Kidney epithelial cell (primary cell): ENCODE measurements around the gene NAPSA. TPM values are rescaled to one million over a fixed set of nuclear protein-coding genes. Genes with fewer than 3 reads are reported as not detected.

Source experiments
- DNase-seq: peaks from one replicate; pipeline ENCODE4 v3.0.0-alpha.2; 2010; ENCODE audit warnings: low read depth
- H3K27me3 ChIP-seq: 2 replicates; pipeline ENCODE4 v1.6.0; 2011; ENCODE audit warnings: low read length; ENCODE audit not compliant: control insufficient read depth, insufficient read depth
- H3K36me3 ChIP-seq: 2 replicates; pipeline ENCODE4 v1.5.1; 2011; ENCODE audit warnings: low read length; ENCODE audit not compliant: control insufficient read depth, insufficient read depth
- H3K4me3 ChIP-seq: 2 replicates; pipeline ENCODE4 v1.5.1; 2011; ENCODE audit warnings: low read depth, mild to moderate bottlenecking, control low read depth, low read length
- total RNA-seq: library from RNA; depleted of rRNA; stranded (reverse); fragments of >200 nt; gene quantifications from 2 replicates; pipeline ENCODE4 v1.2.3, GENCODE V29; 2015
- TF ChIP-seq, protein P1 (sequence below): IDR thresholded peaks from 2 replicates; pipeline ENCODE4 v1.5.1; 2011; ENCODE audit warnings: mild to moderate bottlenecking, moderate library complexity, low read length, control low read depth, inconsistent platforms; ENCODE audit not compliant: insufficient read depth, poor library complexity, severe bottlenecking

NAPSA gene
- total RNA-seq, 1 donor from 2014 or later = 1.8 TPM

DNA sequence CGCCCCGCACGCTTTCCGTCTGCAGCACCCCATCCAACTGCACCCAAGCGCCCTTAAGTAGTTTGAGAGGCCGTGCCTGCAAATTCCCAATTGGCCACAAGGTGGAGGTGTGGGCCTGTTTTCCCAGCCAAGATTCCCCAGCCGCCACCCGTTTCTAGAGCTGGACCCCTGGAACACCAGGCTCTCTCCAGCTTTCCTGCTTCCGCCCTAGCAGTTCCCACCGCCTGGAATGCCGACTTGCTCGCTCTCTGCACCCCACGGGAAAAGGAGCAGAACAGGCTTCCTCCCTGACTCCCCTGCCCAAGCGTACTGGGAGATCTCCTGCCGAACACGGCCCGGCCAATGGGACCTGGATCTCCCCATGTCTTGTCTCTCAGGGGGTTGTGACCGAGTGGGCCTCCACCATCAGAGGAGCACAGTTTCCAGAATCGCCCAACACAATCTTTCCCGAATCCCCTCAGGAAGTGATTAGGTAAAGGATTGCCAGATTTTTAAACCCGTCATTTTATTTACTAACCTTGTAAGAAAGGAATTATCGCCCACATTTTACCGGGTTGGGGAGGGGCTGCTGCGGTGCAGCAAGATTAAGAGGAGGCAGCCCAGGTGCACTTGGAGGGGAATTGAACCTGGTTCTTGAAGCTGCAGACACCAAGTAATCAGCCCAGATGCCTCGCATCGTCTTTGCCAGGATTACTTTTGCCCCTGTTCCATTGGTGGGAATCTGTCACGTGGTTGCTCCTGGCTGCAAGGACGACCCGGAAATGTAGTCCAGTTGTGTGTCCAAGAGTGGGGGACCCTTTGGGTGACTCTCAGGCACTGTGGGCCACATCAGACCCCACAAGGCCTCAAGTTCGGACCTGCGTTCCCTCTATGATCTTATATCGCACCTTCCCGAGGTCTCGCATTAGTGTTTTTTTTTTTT, 3.5 kb upstream of the NAPSA start:
- Histone ChIP-seq H3K4me3 (peak overlapping the region; percentile 64), H3K27me3 (no peaks in the 10 kb centered on the region), H3K36me3 (no peaks in the 10 kb centered on the region)
- TF ChIP-seq, protein P1, sequence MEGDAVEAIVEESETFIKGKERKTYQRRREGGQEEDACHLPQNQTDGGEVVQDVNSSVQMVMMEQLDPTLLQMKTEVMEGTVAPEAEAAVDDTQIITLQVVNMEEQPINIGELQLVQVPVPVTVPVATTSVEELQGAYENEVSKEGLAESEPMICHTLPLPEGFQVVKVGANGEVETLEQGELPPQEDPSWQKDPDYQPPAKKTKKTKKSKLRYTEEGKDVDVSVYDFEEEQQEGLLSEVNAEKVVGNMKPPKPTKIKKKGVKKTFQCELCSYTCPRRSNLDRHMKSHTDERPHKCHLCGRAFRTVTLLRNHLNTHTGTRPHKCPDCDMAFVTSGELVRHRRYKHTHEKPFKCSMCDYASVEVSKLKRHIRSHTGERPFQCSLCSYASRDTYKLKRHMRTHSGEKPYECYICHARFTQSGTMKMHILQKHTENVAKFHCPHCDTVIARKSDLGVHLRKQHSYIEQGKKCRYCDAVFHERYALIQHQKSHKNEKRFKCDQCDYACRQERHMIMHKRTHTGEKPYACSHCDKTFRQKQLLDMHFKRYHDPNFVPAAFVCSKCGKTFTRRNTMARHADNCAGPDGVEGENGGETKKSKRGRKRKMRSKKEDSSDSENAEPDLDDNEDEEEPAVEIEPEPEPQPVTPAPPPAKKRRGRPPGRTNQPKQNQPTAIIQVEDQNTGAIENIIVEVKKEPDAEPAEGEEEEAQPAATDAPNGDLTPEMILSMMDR = peak; percentile 80
- DNase-seq = no peak

DNA sequence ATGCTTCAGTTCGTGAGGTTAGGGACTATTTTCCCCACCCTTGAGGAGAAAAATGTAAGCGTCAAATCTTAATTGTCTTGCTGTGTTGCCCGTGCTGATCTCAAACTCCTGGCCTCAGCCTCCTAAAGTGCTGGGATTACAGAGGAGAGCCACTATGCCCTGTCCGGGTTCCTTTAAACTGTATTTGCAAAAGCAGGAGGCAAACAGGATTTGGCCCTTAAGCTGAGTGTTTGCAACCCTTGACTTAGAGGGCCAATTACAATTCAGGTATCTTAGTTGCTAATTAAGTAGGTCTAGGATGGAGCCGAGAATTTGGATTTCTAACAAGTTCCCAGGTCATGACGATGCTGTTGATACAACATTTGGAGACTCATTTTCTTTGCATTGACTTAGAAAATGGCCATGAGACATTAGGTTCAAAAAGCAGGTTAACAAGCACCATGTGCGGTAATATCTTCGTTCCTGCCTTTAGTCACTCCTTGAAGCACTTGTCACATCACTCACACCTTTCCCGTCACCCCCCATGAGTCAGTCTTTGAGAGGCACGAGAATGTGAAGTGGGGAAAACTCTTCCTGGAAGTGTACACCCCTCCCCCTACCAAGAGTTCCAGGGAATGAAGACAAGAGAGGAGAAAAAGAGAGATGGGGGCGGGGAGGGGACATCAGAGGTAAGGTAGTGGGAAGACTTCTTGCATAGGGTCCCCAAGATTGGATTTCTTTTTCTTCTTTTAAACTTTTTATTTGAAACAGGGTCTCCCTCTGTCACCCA, 2.6 kb downstream of the NAPSA start:
- Histone ChIP-seq H3K36me3 (no peaks in the 10 kb centered on the region), H3K4me3 (no peak overlapping the region), H3K27me3 (no peaks in the 10 kb centered on the region)
- DNase-seq = no peak
- TF ChIP-seq, protein P1 = no peak

DNA sequence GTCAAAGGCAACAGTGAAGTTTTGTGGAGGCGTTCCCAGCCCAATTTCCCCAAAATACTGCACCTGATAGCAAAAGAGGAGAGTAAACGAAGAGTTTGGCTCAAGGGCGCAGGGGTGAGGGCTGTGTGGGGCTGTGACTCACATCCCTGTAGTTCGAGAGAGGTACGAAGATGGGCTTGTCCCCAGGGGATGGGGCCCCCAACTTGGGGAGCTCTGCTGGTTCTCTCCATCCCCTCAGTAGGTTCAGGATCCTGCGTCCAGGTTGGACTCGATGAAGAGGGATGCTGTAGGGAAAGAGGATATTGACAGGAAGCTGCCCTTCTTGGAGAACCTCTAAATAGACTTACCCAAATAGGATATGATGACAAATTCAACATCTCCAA, 3.4 kb downstream of the NAPSA start:
- TF ChIP-seq, protein P1 = no peak
- Histone ChIP-seq H3K27me3 (no peaks in the 10 kb centered on the region), H3K36me3 (no peaks in the 10 kb centered on the region), H3K4me3 (no peak overlapping the region)
- DNase-seq = no peak

DNA sequence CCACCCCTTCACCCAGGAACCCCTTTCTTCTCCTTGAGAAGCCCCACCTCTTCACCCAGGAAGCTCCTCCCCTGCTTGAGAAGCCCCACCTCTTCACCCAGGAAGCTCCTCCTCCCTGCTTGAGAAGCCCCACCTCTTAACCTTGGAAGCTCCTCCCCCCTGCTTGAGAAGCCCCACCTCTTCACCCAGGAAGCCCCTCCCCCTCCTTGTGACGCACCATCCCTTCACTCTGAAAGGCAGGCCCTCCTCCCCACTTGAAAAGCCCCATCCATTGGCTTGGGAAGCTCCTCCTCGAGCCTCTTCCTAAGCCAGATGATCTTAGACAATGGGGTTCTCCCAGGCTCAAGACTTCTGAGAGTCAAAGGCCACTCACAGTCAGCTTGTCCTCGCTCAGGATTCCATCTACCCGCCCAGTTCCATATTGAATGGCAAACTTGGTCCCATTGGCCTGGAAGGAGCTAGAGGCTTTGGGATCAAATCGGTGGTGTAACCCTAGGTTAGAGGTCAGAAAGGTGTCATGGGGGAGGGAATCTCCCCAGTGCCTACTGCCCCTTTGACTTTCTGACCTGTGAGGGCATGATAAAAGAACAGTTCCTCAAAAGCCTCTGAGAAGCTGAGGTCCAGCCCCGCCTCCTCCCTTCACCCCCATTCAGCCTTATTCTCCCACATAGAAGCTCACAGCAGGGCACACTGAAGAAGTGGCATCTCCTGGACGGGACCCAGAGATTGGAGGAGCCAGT, 4.0 kb downstream of the NAPSA start:
- no peak for DNase-seq
- TF ChIP-seq, protein P1 = no peak
- Histone ChIP-seq H3K36me3 (no peaks in the 10 kb centered on the region), H3K4me3 (no peak overlapping the region), H3K27me3 (no peaks in the 10 kb centered on the region)

- TF ChIP-seq, protein P1 = no peak
- DNase-seq = no peak
- H3K36me3 ChIP-seq = no peaks in the 10 kb centered on the region
- no peak overlapping the region for H3K4me3 ChIP-seq
- no peaks in the 10 kb centered on the region for H3K27me3 ChIP-seq
Measured at GRCh38 chr19:50359328-50359818, 6.1 kb downstream of the NAPSA start.
